T-helper 2 cell treated with Interferon-gamma antibody and Interleukin-4, amounts not matched to agents 5 μg/mL and 100 μg/mL, for 36 hours (primary cell): ENCODE measurements around the gene ATP11A.
"Not testable (repeated sequence)": the region's sequence is repeated elsewhere in the genome, so short reads cannot be mapped to it uniquely, and the experiment has no call there.

ENCODE experiments used
- DNase-seq: peaks from one replicate; pipeline ENCODE4 v3.0.0; 2021; ENCODE audit warnings: low spot score
- H3K27ac Mint-ChIP-seq: one replicate; pipeline ENCODE4 v1.8.0; 2021; ENCODE audit warnings: mild to moderate bottlenecking, mixed read lengths
- H3K27me3 Mint-ChIP-seq: one replicate; pipeline ENCODE4 v1.8.0; 2021; ENCODE audit warnings: low read depth, mixed read lengths
- H3K36me3 Mint-ChIP-seq: one replicate; pipeline ENCODE4 v1.8.0; 2021; ENCODE audit warnings: low read depth, mixed read lengths
- H3K4me1 Mint-ChIP-seq: one replicate; pipeline ENCODE4 v1.8.0; 2021; ENCODE audit warnings: low read depth, mixed read lengths
- H3K4me3 Mint-ChIP-seq: one replicate; pipeline ENCODE4 v1.8.0; 2022; ENCODE audit warnings: mild to moderate bottlenecking, moderate library complexity, mixed read lengths
- H3K9me3 Mint-ChIP-seq: one replicate; pipeline ENCODE4 v1.8.0; 2021; ENCODE audit warnings: mixed read lengths

The ATP11A gene

DNA sequence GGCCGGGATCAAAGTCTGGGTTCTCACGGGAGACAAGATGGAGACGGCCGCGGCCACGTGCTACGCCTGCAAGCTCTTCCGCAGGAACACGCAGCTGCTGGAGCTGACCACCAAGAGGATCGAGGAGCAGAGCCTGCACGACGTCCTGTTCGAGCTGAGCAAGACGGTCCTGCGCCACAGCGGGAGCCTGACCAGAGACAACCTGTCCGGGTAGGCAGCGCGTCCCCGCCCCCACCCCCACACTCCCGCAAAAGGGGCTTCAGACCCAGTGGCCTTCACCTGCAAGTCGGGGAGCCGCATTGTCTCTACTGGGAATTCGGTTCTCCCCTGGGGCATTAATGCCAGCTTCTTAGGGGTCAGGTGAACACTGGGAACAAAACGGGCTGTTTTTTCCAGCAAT is 164.5 kb downstream of the ATP11A start:
- peaks cover 53% of the 10 kb centered on the region for H3K36me3 Mint-ChIP-seq
- H3K4me3 Mint-ChIP-seq = no peak overlapping the region
- no peaks in the 10 kb centered on the region for H3K27me3 Mint-ChIP-seq
- no peak for DNase-seq
- H3K4me1 Mint-ChIP-seq = no peaks in the 10 kb centered on the region
- no peaks in the 10 kb centered on the region for H3K9me3 Mint-ChIP-seq
- H3K27ac Mint-ChIP-seq = no peak overlapping the region

DNA sequence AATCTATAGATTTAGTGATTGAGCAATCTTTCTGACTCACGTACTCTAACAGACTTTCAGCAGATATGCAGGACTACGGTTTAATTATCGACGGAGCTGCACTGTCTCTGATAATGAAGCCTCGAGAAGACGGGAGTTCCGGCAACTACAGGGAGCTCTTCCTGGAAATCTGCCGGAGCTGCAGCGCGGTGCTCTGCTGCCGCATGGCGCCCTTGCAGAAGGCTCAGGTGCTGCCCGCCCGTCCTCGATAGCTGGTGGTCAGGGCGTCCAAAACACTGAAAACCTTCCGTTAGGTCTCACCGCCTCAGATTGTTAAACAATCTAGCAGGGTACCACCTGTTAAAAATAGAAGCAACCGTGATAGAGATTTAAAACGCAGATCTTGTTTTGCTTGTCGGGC is 166.0 kb downstream of the ATP11A start:
- H3K27me3 Mint-ChIP-seq = no peaks in the 10 kb centered on the region
- H3K36me3 Mint-ChIP-seq = peaks cover 46% of the 10 kb centered on the region
- H3K4me3 Mint-ChIP-seq = no peak overlapping the region
- H3K4me1 Mint-ChIP-seq = no peaks in the 10 kb centered on the region
- no peak overlapping the region for H3K27ac Mint-ChIP-seq
- H3K9me3 Mint-ChIP-seq = no peaks in the 10 kb centered on the region
- DNase-seq = no peak

DNA sequence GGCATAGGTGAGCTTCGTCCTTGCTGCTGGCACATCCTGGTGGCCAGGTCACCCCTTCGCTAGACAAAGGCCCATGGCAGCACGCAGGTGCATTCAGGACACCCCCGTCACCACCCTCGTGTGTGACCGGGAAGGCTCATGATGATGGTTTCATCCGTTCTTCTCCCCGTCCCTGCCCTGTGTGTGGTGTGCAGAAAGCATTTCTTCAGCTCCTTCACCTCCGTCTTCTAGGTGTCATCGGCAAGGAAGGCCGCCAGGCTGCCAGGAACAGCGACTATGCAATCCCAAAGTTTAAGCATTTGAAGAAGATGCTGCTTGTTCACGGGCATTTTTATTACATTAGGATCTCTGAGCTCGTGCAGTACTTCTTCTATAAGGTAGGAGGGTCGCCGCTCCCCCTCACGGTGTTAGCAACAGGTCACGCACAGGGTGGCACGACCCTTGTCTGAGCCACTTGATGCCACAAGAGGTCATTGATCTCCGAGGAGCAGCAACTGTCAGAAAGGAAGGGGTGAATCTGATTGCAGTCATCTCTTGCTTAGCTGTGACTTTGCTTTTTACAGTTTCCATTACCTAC is 168.2 kb downstream of the ATP11A start:
- no peaks in the 10 kb centered on the region for H3K9me3 Mint-ChIP-seq
- H3K4me3 Mint-ChIP-seq = no peak overlapping the region
- H3K27ac Mint-ChIP-seq = no peak overlapping the region
- peaks cover 41% of the 10 kb centered on the region for H3K36me3 Mint-ChIP-seq
- no peak for DNase-seq
- no peaks in the 10 kb centered on the region for H3K4me1 Mint-ChIP-seq
- no peaks in the 10 kb centered on the region for H3K27me3 Mint-ChIP-seq

DNA sequence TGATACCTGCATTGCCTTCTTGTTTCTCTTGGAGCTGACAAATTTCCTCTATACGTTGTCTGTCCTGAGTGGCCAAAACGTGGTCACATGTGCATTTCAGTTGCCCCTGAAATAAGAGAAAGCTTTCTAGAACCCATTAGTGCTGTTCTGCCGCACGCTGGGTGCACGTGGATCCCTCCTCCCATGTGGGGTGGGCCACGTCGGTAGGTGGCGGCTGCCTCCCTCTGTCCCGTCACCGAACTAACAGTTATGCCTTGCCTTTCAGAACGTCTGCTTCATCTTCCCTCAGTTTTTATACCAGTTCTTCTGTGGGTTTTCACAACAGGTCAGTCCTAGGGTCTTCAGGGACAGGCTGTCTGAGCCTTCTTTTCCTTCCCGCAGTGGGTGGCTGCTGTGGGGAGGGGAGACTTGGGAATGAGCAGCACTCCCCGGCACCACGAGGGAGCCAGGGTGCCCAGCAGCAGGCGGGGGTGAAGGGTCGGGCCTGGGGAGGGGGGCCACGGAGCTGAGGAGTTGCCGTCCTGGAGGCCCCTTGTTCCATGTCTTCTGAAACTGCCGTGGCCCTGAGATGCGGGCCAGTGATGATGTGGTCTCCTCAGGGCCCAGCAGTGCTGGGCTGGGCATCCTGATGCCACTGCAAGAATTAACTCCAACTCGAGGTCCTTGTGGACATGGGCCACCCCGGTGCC is 169.4 kb downstream of the ATP11A start:
- Mint-ChIP-seq H3K27me3 (no peaks in the 10 kb centered on the region), H3K36me3 (peaks cover 34% of the 10 kb centered on the region), H3K9me3 (no peaks in the 10 kb centered on the region), H3K4me3 (no peak overlapping the region), H3K4me1 (no peaks in the 10 kb centered on the region), H3K27ac (no peak overlapping the region)
- DNase-seq = no peak

DNA sequence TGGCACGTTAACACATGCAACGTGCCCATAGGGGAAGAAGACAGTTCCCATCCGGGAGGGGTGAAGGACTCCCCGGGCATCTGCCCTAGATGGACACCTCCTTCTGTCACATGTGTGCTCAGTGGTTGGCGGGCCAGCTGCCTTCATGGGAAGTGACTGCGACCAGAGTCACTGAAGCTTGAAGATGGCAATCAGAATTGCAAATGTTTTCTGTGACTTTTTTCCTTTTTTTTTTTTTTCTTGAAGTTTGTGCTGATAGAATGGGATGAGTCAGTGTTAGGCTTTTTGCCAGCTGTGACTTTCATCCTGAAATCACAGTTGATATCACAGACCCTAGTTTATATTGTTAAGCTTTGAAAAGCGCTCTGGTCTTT is 170.0 kb downstream of the ATP11A start:
- Mint-ChIP-seq H3K9me3 (no peaks in the 10 kb centered on the region), H3K27me3 (no peaks in the 10 kb centered on the region), H3K4me1 (no peaks in the 10 kb centered on the region), H3K4me3 (no peak overlapping the region), H3K27ac (no peak overlapping the region), H3K36me3 (peaks cover 31% of the 10 kb centered on the region)
- no peak for DNase-seq

DNA sequence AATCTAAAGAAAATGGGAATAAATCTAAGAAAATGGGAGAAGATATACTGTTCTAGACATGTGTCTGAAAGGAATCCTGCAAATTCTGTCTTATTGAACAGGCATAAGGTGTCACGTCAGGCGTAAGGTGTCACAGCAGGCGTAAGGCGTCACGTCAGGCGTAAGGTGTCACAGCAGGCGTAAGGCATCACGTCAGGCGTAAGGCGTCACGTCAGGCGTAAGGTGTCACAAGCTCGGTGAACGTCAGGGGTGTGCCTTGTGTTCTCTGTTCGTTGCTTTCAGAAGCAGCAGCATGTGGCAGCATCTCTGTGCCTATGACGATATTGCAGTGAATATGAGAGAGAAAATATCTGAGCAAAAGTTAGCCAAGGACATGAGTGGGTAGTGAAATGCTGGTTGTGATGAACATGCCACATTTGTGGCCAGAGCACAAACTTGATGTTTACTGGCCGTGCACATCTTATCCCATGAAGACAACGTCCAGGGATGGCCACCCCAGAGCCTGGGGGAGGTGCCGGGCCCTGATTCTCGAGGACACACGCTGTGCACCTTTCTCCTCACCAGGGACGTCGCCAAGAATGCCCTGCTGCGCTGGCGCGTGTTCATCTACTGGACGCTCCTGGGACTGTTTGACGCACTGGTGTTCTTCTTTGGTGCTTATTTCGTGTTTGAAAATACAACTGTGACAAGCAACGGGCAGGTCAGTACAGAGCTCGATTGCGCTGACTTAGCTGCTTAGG is 172.2 kb downstream of the ATP11A start:
- Mint-ChIP-seq H3K36me3 (peaks cover 31% of the 10 kb centered on the region), H3K27ac (no peak overlapping the region), H3K4me3 (no peak overlapping the region), H3K27me3 (no peaks in the 10 kb centered on the region), H3K9me3 (peaks cover 4% of the 10 kb centered on the region), H3K4me1 (no peaks in the 10 kb centered on the region)
- no peak for DNase-seq

DNA sequence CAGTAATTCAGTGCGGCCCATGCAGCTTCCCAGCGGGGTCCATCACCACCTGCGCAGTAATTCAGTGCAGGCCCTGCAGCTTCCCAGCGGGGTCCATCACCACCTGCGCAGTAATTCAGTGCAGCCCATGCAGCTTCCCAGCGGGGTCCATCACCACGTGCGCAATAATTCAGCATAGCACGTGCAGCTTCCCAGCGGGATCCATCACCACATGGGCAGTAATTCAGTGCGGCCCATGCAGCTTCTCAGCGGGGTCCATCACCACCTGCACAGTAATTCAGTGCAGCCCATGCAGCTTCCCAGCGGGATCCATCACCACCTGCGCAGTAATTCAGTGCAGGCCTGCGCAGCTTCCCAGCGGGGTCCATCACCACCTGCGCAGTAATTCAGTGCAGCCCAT is 173.5 kb downstream of the ATP11A start:
- not testable (repeated sequence) for H3K4me1 Mint-ChIP-seq, H3K27me3 Mint-ChIP-seq, H3K4me3 Mint-ChIP-seq, H3K9me3 Mint-ChIP-seq, DNase-seq, H3K27ac Mint-ChIP-seq
- H3K36me3 Mint-ChIP-seq = peaks cover 33% of the 10 kb centered on the region

DNA sequence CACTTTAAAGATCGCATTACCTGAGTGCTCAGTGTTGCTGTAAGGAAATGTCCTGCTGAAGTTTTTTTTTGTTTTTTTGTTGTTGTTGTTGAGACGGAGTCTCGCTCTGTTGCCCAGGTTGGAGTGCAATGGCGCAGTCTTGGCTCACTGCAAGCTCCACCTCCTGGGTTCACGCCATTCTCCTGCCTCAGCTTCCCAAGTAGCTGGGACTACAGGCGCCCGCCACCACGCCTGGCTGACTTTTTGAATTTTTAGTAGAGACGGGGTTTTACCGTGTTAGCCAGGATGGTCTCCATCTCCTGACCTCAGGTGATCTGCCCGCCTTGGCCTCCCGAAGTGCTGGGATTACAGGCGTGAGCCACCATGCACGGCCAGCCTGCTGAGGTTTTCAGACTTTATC is 175.6 kb downstream of the ATP11A start:
- H3K4me3 Mint-ChIP-seq, H3K27ac Mint-ChIP-seq, H3K27me3 Mint-ChIP-seq, H3K4me1 Mint-ChIP-seq, H3K9me3 Mint-ChIP-seq, DNase-seq: not testable (repeated sequence)
- peaks cover 35% of the 10 kb centered on the region for H3K36me3 Mint-ChIP-seq

DNA sequence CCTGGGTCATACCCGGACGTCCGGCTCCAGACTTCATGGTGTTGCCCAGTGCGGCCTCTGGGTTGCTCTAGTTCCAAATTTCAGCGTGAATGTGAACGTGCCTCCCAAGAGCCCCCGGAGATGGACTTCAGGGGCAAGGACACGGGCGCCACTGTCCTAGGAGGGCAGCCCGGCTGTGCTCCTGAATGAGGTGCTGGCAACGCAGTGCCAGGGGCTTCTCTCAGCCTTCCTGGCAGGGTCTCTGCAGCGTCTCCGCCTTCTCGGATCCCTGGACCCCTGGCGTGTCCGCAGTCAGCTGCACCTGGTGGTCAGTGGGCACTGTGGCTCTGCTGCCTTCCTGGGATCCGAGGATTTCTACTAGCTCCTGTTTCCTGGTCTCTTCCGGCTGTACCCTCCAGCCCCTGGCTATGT is 177.5 kb downstream of the ATP11A start:
- H3K27me3 Mint-ChIP-seq = no peaks in the 10 kb centered on the region
- no peak for DNase-seq
- no peak overlapping the region for H3K27ac Mint-ChIP-seq
- H3K9me3 Mint-ChIP-seq = peaks cover 8% of the 10 kb centered on the region
- peaks cover 39% of the 10 kb centered on the region for H3K36me3 Mint-ChIP-seq
- no peak overlapping the region for H3K4me3 Mint-ChIP-seq
- H3K4me1 Mint-ChIP-seq = no peaks in the 10 kb centered on the region

DNA sequence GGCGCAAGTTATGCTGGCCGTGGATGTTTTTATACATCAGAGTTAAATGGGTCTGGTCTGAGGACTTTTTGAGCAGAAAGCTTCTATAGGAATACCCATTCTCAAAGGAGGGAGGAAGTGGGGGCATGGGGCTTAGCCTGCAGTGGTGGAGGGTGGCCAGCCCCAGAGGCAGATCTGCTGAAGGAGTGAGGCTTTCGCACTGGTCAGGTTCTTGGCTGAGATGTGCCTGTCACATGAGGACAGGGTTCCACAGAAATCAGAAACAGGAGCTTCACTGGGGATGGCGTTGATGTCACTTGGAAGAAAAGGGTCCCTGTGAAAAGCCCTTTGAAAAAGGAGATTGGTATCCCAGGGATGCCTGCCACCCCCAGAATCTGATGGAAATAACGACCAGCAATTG is 178.5 kb downstream of the ATP11A start:
- DNase-seq = no peak
- H3K4me3 Mint-ChIP-seq = no peak overlapping the region
- peaks cover 7% of the 10 kb centered on the region for H3K4me1 Mint-ChIP-seq
- peaks cover 4% of the 10 kb centered on the region for H3K27me3 Mint-ChIP-seq
- H3K36me3 Mint-ChIP-seq = peaks cover 44% of the 10 kb centered on the region
- H3K27ac Mint-ChIP-seq = no peak overlapping the region
- peaks cover 16% of the 10 kb centered on the region for H3K9me3 Mint-ChIP-seq

DNA sequence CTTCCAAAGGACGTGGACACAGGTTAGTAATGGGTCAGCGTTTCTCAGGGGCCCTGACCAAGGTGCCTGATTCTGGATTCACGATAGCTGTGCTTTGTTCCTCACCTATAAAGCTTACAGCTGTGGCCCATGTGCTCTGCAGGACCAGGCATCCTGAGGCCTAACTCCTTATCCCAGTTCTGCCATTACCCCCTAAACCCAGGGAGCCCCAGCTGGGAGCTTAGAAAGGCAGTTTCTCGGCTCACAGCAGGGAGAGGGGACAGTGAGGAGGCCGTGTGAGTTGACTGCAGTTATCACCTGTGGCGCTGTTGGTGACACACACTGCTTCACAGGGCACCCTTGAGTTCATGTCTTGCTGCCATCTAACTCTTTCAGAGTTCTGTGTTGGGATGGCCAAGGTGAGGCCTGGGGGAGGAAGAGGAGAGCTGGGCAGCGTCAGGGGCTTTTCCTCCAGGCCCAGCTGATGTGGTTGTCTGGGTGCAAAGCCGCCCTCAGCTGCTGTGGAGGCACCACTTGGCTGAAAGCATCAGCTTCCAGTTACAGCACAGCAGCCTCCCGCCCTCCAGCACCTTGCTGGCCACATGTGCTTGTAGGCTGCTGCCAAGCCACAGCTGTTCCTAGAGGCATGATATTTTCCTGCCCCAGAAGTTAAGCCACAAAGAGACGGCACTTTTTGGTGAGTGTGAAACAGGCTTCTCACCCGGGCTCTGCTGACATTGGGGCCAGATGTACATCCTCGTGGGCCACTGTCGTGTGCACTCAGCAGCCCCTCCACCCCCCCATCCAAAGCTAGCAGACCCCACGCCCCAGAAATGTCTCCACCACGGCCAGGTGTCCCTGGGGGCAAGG is 179.6 kb downstream of the ATP11A start:
- DNase-seq = no peak
- Mint-ChIP-seq H3K36me3 (peaks cover 51% of the 10 kb centered on the region), H3K27ac (no peak overlapping the region)

DNA sequence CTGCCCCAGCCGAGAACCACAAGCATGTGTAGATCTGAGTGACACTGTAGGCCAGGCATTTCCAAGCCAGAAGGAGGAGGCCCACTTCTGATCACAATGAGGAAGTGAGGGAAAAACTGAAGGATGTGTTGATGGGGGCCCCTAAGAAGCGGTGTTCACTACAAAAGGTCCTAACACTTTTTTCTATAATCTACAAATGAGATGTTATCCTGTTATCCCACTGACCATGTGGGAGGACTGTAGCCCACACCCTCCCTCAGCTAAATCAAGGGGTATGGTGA is 180.2 kb downstream of the ATP11A start:
- peaks cover 4% of the 10 kb centered on the region for H3K27me3 Mint-ChIP-seq
- H3K4me1 Mint-ChIP-seq = peaks cover 15% of the 10 kb centered on the region
- no peak overlapping the region for H3K4me3 Mint-ChIP-seq
- no peak overlapping the region for H3K27ac Mint-ChIP-seq
- no peak for DNase-seq
- H3K9me3 Mint-ChIP-seq = peaks cover 23% of the 10 kb centered on the region
- peaks cover 53% of the 10 kb centered on the region for H3K36me3 Mint-ChIP-seq

More for the DNA sequence above, 179.6 kb downstream of the ATP11A start:
- Mint-ChIP-seq H3K4me1 (peaks cover 13% of the 10 kb centered on the region), H3K4me3 (no peak overlapping the region), H3K27me3 (peaks cover 4% of the 10 kb centered on the region), H3K9me3 (peaks cover 23% of the 10 kb centered on the region)

DNA sequence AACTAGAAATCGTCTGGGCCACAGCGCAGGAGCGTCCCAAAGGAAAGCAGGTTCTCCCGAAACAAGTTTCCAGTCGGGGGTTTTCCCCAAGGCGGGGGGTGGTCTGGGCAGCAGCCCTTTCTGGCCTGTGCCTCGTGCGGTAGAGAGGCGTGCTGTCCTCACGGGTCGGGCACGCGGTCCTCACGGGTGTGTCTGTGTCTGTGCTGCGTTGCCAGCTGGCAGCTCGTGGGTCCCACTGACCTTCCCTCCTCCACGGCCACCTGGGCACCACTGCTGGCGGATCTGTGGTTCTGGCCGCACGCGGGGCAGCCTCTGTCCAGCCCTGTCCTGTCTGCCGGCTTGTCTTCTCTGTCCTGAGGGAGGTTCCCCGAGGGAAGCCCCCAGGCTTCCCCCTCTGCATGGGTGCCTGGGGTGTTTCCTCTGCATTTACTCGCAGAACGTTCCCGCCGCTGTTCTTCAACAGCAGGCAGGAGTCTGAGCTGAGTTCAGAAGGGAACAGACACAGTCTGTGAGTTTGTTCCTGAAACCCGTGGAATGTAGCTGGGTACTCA is 181.0 kb downstream of the ATP11A start:
- DNase-seq = no peak
- Mint-ChIP-seq H3K27ac (no peak overlapping the region), H3K27me3 (peaks cover 4% of the 10 kb centered on the region), H3K4me1 (peaks cover 17% of the 10 kb centered on the region), H3K9me3 (peaks cover 23% of the 10 kb centered on the region), H3K4me3 (no peak overlapping the region), H3K36me3 (peaks cover 55% of the 10 kb centered on the region)

DNA sequence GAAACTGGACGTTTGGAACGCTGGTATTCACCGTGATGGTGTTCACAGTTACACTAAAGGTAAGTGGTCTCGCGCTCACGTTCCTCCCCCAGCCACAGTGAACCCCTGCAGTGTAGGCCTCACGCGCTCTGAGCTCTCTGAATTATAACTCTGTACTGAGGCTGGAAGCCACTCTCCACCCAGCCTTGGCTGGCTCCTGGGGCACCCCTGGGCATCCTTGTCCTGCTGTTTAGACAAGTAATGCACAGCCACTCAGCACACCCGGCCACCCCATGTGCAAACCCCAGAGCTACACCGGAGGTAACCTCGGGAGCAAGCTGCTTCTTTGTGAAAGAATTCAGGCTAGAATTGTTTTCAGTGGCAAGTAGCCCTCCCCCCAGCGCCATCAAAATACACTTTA is 181.9 kb downstream of the ATP11A start:
- H3K27me3 Mint-ChIP-seq = peaks cover 4% of the 10 kb centered on the region
- peaks cover 51% of the 10 kb centered on the region for H3K36me3 Mint-ChIP-seq
- no peak overlapping the region for H3K4me3 Mint-ChIP-seq
- peaks cover 17% of the 10 kb centered on the region for H3K4me1 Mint-ChIP-seq
- no peak for DNase-seq
- H3K9me3 Mint-ChIP-seq = peaks cover 20% of the 10 kb centered on the region
- H3K27ac Mint-ChIP-seq = no peak overlapping the region
